ENCODE data around the gene MED29. TPM values are rescaled to one million over a fixed set of nuclear protein-coding genes. Genes with fewer than 3 reads are reported as not detected.

MED29 gene
- total and polyA plus RNA-seq, 2 of the 13 experiments (the other 11 are each of a cell fraction or from before 2014, with no cell fraction given) = 14.0 to 19.7 TPM

GRCh38 chr19:39362682-39363657 is 28.2 kb upstream of the MED29 start (continued):
- no peak for TF ChIP-seq PREB (CRISPR knock-in tag; IDR thresholded peaks at IDR 0.05)
- TF ChIP-seq HNF1B (CRISPR knock-in tag; IDR thresholded peaks at IDR 0.05) = no peak
- no peak for TF ChIP-seq ZMYM3 (CRISPR knock-in tag; IDR thresholded peaks at IDR 0.05)

- H3K4me2 ChIP-seq (ENCODE audit: low read depth, low read length) = no peak overlapping the region
- intact Hi-C loops (cut with micrococcal nuclease; ENCODE audit: unreplicated experiment) (no loop called here), in situ Hi-C loops (cut with HindIII; ENCODE audit: extremely low pct_ligation_motif_present, low pct_unique_long_range_greater_than_20kb) (no loop called here)
- no peaks in the 10 kb centered on the region for H3K79me2 ChIP-seq (ENCODE audit: insufficient read depth, low read length)
- no peaks in the 10 kb centered on the region for H3K4me1 ChIP-seq (ENCODE audit: insufficient read depth, low read length)
- ChIA-PET POLR2A (no interaction called here), CTCF (ENCODE audit: low intra/inter-chr PET ratio, low total read pairs) (no interaction called here)
- DNase-seq (ENCODE audit: low spot score) = no peak
- BruUV-seq (replicated peaks) = no TSS peak
- no peak for FAIRE-seq
- no peak overlapping the region for H3K9ac ChIP-seq (ENCODE audit: insufficient read depth, low read depth, low read length)
- no peak overlapping the region for H3K4me3 ChIP-seq (replicated peaks in 1 of 3; ENCODE audit: insufficient read depth in 1 of 3, low read depth in 2 of 3, low read length in 3 of 3)
- peaks cover 14 to 57% of the 10 kb centered on the region in 2 experiments for H3K36me3 ChIP-seq (replicated peaks in 1 of 2; ENCODE audit: control insufficient read depth in 1 of 2, insufficient read depth in 2 of 2, low read length in 2 of 2)
- no peaks in the 10 kb centered on the region for H3K27me3 ChIP-seq (ENCODE audit: control insufficient read depth in 1 of 2, insufficient read depth in 2 of 2, low read length in 2 of 2)
- no peak overlapping the region for H3K27ac ChIP-seq (ENCODE audit: extremely low read length, insufficient read depth, low read length)
- H2AFZ ChIP-seq (ENCODE audit: low read length) = no peak overlapping the region
- 100% methylated on average over 5 of the region's 5 CpGs for WGBS (ENCODE audit: low lambda C conversion rate)
- no peaks in the 10 kb centered on the region for H3K9me3 ChIP-seq (ENCODE audit: low read length)
- no peaks in the 10 kb centered on the region for H4K20me1 ChIP-seq (ENCODE audit: insufficient read depth, low read length)
- no peak for ATAC-seq
- no peak for TF ChIP-seq CHCHD3 (CRISPR knock-in tag; IDR thresholded peaks at IDR 0.05)
- no peak for TF ChIP-seq AHR (CRISPR knock-in tag; IDR thresholded peaks at IDR 0.05)
- TF ChIP-seq HHEX (CRISPR knock-in tag; IDR thresholded peaks at IDR 0.05) = no peak
- TF ChIP-seq SP140L (CRISPR knock-in tag; IDR thresholded peaks at IDR 0.05; ENCODE audit: borderline replicate concordance) = no peak
- TF ChIP-seq ELF4 (CRISPR knock-in tag; IDR thresholded peaks at IDR 0.05; ENCODE audit: borderline replicate concordance) = no peak
- no peak for TF ChIP-seq EZH2 (conservative IDR thresholded peaks at IDR 0.05; ENCODE audit: low read depth, low read length)
- no peak for TF ChIP-seq SPEN (CRISPR knock-in tag; IDR thresholded peaks at IDR 0.05; ENCODE audit: low read depth)
- TF ChIP-seq ELF1 (CRISPR knock-in tag; IDR thresholded peaks at IDR 0.05) = no peak
- TF ChIP-seq TSC22D2 (CRISPR knock-in tag; IDR thresholded peaks at IDR 0.05; ENCODE audit: borderline replicate concordance) = no peak
- no peak for TF ChIP-seq FOXK1 (CRISPR knock-in tag; IDR thresholded peaks at IDR 0.05; ENCODE audit: borderline replicate concordance, low read depth)
- no peak for TF ChIP-seq FOXJ3 (CRISPR knock-in tag; IDR thresholded peaks at IDR 0.05; ENCODE audit: borderline replicate concordance)
- TF ChIP-seq ZBTB44 (CRISPR knock-in tag; IDR thresholded peaks at IDR 0.05) = no peak
Measured at GRCh38 chr19:39363901-39364457, 27.2 kb upstream of the MED29 start.

Data from HepG2 (cell line).